GM03348 (cell line): ENCODE measurements around the gene RPH3AL.
"Not testable (repeated sequence)": the region's sequence is repeated elsewhere in the genome, so short reads cannot be mapped to it uniquely, and the experiment has no call there.

ENCODE experiments used
- DNase-seq: peaks from one replicate; pipeline ENCODE4 v3.0.0; 2012; ENCODE audit warnings: low spot score

RPH3AL gene

GRCh38 chr17:379531-380465 is 27.2 kb upstream of the RPH3AL start:
- no peak for DNase-seq

GRCh38 chr17:378068-378467 is 25.5 kb upstream of the RPH3AL start:
- DNase-seq = no peak

- peak; percentile 63 for DNase-seq
Observed at GRCh38 chr17:376936-377863, 24.6 kb upstream of the RPH3AL start.

- no peak for DNase-seq
Observed at GRCh38 chr17:373613-374230, 21.1 kb upstream of the RPH3AL start.

DNA sequence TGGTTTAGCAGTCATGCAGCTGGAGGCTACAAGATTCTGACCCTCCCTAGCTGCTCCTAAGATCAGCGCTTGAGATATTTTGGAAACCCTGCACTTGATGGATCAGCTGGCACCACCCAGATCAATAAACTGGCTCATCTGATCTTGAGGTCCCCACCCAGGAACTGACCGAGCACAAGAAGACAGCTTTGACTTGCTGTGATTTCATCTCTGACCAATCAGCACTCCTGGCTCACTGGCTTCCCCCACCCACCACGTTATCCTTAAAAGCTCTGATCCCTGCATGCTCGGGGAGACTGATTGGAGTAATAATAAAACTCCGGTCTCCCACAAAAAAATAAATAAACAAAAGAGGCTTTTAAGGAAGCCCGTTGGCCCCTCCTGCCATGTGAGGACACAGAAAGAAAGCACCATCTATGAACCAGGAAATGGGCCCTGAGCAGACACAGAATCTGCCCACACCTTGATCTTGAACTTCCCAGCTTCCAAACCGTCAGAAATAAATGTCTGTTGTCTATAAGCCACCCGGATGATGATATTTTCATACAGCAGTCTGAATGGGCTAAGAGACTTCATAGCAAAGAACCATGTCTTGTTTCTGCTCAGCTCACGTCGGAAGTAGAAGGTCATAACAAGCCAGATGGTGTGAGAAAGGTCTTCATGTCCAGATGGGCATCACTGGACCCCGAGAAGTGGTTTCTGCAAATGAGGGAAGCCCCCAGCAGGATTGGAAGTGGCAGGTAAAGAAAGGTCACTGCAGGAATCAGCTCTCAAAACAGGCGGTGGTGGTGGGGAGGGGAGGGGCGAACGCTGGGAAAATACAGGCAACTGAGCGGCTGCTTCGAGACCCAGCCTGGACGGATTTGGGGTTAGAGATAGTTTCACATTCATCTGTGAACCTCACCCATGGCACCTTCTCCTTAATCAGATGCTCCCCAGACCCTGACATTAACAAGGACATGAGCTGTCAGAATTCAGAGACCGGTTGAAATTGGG is 19.8 kb upstream of the RPH3AL start:
- DNase-seq = no peak

DNA sequence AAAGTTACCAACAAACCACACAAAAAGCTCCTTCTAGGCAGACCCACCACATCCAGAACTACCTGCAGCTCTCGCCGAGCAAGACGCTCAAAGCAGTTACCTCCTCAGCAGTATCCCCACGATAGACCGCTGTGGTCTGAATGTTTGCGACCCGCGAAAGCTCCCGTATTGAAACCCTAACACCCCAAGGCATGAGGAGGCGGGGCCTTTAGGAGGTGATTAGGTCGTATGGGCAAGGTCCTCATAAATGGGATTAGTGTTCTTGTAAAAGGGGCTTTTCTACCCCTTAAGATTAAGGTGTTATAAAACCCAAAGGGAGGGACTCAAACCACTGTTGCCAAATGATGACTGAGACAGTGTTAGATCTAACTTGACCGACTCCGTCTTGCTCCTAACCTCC is 19.0 kb upstream of the RPH3AL start:
- DNase-seq = no peak

DNA sequence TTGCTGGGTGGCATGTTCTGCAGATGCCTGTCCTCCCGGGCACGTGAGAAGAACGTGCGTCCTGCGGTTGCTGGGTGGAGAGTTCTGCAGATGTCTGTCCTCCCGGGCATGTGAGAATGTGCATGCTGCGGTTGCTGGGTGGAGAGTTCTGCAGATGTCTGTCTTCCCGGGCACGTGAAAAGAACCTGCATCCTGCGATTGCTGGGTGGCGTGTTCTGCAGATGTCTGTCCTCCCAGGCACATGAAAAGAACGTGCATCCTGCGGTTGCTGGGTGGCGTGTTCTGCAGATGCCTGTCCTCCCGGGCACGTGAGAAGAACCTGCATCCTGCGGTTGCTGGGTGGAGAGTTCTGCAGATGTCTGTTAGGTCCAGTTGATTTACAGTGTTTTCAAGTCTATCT is 15.0 kb upstream of the RPH3AL start:
- not testable (repeated sequence) for DNase-seq

DNA sequence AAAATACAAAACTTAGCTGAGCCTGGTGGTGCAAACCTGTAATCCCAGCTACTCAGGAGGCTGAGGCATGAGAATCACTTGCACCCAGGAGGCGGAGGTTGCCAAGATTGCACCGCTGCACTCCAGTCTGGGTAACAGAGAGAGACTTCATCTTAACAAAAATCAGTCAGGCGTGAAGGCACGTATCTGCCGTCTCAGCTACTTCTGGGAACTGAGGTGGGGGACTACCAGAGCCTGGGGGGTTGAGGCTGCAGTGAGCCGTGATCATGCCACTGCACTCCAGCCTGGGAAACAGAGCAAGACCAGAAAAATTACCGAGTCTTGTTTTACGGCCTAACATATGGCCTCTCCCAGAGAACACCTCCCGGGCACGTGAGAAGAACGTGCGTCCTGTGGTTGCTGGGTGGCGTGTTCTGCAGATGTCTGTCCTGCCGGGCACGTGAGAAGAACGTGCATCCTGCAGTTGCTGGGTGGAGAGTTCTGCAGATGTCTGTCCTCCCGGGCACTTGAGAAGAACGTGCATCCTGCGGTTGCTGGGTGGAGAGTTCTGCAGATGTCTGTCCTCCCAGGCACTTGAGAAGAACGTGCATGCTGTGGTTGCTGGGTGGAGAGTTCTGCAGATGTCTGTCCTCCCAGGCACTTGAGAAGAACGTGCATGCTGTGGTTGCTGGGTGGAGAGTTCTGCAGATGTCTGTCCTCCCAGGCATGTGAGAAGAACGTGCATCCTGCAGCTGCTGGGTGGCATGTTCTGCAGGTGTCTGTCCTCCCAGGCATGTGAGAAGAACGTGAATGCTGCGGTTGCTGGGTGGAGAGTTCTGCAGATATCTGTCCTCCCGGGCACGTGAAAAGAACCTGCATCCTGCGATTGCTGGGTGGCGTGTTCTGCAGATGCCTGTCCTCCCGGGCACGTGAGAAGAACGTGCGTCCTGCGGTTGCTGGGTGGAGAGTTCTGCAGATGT is 14.3 kb upstream of the RPH3AL start:
- DNase-seq = not testable (repeated sequence)

DNA sequence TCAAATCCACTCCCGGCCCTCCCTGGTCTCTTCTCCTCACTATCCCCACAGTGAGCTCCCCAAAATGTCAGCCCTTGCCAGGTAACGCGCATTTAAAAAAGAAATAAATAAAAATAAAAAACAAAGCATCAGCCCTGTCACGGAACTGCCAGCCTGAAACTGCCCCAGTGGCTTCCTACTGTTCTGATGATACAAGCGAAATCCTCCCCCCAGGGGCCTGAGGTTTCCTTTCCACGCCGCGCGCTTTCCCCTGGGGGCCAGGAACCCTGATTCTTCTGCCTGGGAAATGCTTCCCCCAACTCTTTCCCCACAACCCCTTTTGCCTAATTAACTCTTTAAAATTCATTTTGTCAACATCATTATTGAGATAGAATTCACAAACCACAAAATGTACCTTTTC is 12.2 kb upstream of the RPH3AL start:
- DNase-seq = no peak

GRCh38 chr17:364308-364707 is 11.7 kb upstream of the RPH3AL start:
- DNase-seq = no peak

DNA sequence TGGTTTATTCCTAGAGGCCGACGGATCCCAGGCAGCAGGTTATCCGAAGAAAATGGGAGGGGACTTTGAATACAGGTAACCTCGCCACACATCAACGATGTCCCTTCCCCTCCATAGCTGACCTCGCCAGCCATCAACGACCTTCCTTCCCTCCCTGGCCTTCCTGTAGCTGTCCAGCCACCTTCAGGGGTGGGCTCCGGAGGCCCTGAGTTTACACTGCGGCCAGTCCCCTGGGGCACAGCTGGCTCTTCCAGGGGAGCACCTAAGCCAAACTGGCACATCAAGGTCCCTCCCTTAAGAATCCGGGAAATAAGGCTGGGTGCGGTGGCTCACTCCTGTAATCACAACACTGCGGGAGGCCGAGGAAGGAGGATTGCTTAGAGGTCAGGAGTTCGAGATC is 10.1 kb upstream of the RPH3AL start:
- DNase-seq = no peak

GRCh38 chr17:360092-360750 is 7.6 kb upstream of the RPH3AL start:
- no peak for DNase-seq

DNA sequence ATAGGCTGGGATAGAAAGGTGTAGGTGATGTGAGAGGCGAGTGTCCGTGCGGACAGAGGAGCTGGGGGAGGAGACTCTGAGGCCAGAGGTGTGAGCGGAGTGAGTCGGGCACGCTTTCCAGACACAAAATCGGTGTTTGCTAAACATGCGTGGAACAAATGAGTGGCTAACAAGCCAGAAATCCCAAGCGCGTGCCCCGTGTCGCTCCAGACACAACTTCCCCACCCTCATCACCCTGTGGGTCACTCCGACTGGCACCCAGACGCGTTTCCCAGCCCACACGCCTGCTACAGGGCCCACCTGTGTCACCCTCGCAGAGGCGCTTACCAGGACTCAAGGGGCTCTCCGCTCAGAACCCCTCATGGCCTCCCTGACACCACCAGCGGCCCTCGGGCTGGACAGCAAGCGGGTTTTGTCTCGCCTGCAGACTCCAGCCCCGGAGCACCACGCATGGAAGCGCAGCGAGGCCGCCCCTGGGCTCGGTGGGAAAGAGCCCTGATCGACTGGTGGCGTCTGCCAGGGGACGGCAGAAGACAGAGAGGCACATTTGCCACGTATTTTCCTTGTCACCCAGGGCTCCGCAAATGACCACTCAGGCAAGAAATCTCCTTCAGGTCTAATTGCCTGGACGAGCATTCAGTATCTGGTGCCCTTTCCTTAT is 6.0 kb upstream of the RPH3AL start:
- no peak for DNase-seq

- DNase-seq = no peak
Observed at GRCh38 chr17:357644-358043, 5.0 kb upstream of the RPH3AL start.

DNA sequence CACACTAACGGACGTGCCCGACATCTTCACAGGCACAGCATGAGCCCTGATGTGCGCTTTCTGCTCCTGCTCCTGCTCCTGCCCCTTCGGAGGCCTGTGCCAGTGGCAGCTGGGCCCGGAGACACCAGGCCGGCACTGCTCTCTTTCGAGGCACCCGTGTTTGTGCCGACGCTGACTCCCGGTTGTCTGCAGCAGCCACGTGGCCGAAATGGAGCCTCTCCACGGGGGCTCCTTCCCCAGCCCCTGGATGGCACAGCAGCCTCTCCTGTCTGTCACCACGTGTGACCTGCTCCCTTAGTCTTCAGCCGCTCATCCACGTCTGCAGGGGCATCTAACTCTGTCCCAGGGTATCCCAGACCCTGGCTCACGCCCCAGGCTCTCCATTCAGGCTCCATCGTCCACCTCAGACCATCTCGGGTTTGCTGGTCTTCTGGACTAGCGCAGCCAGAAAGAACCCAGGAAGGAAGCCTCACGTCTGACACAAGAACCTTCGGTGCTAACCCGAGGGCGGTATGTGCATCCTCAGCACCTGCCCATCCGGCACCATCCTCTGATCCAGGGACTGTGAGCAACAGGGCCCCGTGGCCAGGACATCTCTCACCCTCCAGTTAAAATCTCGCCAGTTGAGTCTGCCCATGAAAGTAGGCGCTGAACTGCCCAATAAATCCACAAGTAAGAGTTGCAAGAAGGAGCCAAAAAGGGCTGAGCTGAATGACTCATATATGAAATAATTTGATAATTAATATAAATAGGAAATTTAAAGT is 4.2 kb upstream of the RPH3AL start:
- DNase-seq = no peak

GRCh38 chr17:354651-355556 is 2.3 kb upstream of the RPH3AL start:
- DNase-seq = no peak

DNA sequence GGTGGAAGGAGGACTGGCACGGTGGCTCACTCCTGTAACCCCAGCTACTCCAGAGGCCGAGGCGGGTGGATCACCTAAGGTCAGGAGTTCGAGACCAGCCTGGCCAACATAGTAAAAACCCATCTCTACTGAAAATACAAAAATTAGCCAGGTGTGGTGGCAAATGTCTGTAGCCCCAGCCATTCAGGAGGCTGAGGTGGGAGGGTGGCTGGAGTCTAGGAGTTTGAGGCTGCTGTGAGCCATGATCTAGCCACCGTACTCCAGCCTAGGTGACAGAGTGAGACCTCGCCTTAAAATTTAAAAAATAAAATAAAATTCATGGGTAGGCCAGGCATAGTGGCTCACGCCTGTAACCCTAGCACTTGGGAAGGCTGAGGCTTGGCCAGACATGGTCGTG is 1.2 kb upstream of the RPH3AL start:
- no peak for DNase-seq
